Measurements from ENCODE around the gene PRKAB2. TPM values are rescaled to one million over a fixed set of nuclear protein-coding genes. Genes with fewer than 3 reads are reported as not detected.

Gene PRKAB2
- total and polyA plus RNA-seq, 9 of the 15 experiments (the other 6 are each of a cell fraction or from before 2014, with no cell fraction given), result 2.3 to 20.8 (median 7.9) TPM

DNA sequence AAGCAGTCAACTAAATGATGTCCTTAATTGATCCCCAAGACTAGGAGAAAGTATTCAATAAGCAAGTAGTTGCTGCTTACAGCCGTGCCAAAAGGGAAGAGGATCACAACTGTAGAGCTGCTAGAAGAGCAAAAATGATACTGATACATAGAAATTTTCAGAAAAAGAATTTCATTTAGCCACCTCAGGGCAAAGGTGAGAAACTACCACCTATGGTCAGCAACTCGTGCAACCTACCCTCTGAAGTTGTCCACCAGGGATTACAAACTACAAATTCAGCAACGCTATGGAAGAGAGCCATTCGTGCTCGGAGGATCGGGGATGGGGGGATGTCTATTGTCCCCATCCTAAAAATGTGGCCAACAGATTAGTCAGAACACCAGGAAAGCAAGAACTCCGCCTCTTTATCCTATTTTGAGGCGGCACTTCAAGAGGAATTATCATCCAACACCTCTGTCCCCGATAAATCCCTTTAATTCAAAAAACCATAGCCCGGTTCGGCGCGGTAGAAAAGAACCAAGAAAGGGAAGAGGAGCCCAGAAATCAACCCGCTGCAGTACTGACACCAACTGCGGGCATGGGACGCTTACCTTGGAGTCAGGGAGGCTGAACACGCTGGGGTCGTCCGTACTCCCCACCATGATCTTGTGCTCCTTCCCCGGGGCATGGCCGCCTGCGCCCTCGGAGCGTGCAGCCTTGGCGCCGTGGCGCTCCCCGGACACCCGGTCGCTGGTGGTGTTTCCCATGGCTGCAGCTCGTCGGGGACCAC, 687 bp downstream of the PRKAB2 start (continued):
- TF ChIP-seq, protein P1, sequence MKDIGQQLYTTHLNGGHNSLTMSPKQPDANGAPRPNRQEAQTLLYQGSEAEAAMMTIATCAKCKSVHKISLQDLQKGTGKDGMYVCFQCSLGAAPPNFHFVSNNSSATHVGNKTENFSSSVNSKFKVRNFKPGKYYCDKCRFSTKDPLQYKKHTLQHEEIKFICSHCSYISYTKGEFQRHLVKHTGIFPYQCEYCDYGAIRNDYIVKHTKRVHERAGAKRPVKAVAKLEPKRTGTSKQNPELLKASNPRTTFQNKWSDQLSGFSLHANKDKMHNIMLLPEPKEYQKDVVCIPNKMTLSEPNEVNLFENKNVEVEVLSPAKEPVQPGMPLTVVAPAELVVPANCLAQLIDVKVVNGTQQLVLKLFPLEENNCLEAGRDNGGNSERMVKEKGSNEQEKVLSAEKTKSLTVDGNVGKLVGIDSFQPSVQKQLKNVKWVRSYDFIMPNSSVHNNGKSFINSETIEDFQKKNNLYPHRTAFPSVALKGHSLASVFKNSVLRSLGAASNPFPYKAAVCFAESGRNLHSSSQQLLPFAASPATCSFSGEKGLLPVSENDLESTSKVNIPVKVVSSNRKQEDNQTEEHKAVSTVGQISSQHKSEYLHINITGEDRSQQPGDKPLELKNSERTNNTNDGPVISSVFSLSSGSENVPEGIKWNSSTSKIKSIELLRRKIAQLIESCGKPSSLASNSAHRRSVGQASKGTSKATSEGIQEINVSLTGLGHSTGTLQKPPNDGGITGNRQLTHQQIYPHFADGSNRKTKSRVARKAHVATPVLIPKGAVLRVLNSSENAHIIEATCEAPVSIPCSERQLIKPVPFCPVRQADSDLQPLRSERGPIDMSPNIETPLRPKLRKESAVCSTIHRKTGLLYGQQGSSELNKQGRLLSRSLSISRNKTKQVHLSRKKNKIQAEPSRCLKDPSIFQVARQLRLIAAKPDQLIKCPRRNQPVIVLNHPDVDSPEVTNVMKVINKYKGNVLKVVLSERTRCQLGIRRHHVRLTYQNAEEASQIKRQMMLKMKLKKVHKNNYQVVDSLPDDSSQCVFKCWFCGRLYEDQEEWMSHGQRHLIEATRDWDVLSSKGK (CRISPR knock-in tag; IDR thresholded peaks at IDR 0.05), result no peak
- TF ChIP-seq HOXB6 (CRISPR knock-in tag; IDR thresholded peaks at IDR 0.05; ENCODE audit: borderline replicate concordance) (no peak), NCOA6 (IDR thresholded peaks at IDR 0.05) (no peak), SLC30A9 (CRISPR knock-in tag; IDR thresholded peaks at IDR 0.05) (no peak), HEY1 (CRISPR knock-in tag; IDR thresholded peaks at IDR 0.05; ENCODE audit: borderline replicate concordance) (0 out of 2 replicates have a peak, but pooled peaks have one; percentile 8), ZBTB17 (CRISPR knock-in tag; IDR thresholded peaks at IDR 0.05) (no peak), RBM22 (IDR thresholded peaks at IDR 0.05; ENCODE audit: low read depth, low read length, poor library complexity, severe bottlenecking) (no peak), MCM5 (IDR thresholded peaks at IDR 0.05; ENCODE audit: low read depth) (no peak), LCOR (CRISPR knock-in tag; IDR thresholded peaks at IDR 0.05) (no peak), STAT5A (IDR thresholded peaks at IDR 0.05; ENCODE audit: borderline replicate concordance, low read length) (no peak), KLF10 (CRISPR knock-in tag; IDR thresholded peaks at IDR 0.05) (no peak), ZNF24 (IDR thresholded peaks at IDR 0.05) (no peak)
- TF ChIP-seq, protein P2, sequence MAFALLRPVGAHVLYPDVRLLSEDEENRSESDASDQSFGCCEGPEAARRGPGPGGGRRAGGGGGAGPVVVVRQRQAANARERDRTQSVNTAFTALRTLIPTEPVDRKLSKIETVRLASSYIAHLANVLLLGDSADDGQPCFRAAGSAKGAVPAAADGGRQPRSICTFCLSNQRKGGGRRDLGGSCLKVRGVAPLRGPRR (CRISPR knock-in tag; IDR thresholded peaks at IDR 0.05), result no peak
- TF ChIP-seq, protein P3, sequence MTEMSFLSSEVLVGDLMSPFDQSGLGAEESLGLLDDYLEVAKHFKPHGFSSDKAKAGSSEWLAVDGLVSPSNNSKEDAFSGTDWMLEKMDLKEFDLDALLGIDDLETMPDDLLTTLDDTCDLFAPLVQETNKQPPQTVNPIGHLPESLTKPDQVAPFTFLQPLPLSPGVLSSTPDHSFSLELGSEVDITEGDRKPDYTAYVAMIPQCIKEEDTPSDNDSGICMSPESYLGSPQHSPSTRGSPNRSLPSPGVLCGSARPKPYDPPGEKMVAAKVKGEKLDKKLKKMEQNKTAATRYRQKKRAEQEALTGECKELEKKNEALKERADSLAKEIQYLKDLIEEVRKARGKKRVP (CRISPR knock-in tag; IDR thresholded peaks at IDR 0.05), result no peak
- TF ChIP-seq, protein P4, sequence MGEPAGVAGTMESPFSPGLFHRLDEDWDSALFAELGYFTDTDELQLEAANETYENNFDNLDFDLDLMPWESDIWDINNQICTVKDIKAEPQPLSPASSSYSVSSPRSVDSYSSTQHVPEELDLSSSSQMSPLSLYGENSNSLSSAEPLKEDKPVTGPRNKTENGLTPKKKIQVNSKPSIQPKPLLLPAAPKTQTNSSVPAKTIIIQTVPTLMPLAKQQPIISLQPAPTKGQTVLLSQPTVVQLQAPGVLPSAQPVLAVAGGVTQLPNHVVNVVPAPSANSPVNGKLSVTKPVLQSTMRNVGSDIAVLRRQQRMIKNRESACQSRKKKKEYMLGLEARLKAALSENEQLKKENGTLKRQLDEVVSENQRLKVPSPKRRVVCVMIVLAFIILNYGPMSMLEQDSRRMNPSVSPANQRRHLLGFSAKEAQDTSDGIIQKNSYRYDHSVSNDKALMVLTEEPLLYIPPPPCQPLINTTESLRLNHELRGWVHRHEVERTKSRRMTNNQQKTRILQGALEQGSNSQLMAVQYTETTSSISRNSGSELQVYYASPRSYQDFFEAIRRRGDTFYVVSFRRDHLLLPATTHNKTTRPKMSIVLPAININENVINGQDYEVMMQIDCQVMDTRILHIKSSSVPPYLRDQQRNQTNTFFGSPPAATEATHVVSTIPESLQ (CRISPR knock-in tag; IDR thresholded peaks at IDR 0.05), result no peak
- TF ChIP-seq, protein P5, sequence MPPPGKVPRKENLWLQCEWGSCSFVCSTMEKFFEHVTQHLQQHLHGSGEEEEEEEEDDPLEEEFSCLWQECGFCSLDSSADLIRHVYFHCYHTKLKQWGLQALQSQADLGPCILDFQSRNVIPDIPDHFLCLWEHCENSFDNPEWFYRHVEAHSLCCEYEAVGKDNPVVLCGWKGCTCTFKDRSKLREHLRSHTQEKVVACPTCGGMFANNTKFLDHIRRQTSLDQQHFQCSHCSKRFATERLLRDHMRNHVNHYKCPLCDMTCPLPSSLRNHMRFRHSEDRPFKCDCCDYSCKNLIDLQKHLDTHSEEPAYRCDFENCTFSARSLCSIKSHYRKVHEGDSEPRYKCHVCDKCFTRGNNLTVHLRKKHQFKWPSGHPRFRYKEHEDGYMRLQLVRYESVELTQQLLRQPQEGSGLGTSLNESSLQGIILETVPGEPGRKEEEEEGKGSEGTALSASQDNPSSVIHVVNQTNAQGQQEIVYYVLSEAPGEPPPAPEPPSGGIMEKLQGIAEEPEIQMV (tag; conservative IDR thresholded peaks at IDR 0.05; ENCODE audit: low read depth), result no peak
